HG03469 (cell line): Measurements from ENCODE around the gene CKMT2.

Source experiments
- ATAC-seq: cut with Tn5 transposase; IDR thresholded peaks from one replicate; pipeline ENCODE4 v1.9.1; 2021; ENCODE audit warnings: mild to moderate bottlenecking, moderate library complexity, moderate number of reproducible peaks; ENCODE audit not compliant: unreplicated experiment

The CKMT2 gene

GRCh38 chr5:81302596-81302995 is 69.5 kb downstream of the CKMT2 start:
- no peak for ATAC-seq

- ATAC-seq, result no peak
Measured at GRCh38 chr5:81303563-81303962, 70.4 kb downstream of the CKMT2 start.

DNA sequence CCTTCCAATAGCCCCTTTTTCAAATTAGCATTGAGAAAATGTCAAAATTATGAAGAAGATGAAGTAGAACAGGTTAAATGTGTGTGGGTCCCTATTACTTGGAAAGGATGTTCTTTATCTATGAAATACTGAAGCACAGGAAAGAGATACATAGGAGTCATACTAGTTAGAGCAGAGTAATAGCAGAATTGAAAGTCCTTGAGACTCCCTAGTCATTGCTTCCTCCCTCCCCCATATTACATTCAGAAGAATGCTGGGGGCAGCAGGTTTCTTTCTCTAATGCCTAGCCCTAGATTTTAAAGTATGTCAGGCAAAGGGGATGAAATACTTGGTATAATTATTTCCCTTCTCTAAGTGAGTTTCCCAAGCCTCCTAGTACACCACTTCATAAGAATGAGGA is 72.7 kb downstream of the CKMT2 start:
- no peak for ATAC-seq

DNA sequence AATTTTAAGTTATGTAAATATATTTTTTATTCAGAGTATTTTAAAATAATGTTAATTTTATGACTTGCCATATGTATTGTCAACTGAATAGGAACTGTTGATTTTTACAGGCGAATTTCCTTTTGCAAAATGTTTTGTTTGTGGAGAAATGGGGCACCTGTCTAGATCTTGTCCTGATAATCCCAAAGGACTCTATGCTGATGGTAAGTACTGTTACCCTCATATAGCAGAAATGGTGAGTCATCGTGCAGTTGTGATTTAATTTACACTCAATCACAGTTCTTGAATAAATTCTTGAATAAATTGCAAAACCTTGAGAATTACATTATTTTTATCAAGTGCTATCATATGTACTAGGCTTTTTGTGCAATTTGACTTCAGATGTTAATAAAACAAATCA is 75.7 kb downstream of the CKMT2 start:
- ATAC-seq, result no peak

- ATAC-seq, result no peak
Measured at GRCh38 chr5:81310402-81311063, 77.4 kb downstream of the CKMT2 start.

GRCh38 chr5:81313278-81313677 is 80.2 kb downstream of the CKMT2 start:
- ATAC-seq, result no peak

GRCh38 chr5:81313686-81314085 is 80.6 kb downstream of the CKMT2 start:
- ATAC-seq, result no peak

DNA sequence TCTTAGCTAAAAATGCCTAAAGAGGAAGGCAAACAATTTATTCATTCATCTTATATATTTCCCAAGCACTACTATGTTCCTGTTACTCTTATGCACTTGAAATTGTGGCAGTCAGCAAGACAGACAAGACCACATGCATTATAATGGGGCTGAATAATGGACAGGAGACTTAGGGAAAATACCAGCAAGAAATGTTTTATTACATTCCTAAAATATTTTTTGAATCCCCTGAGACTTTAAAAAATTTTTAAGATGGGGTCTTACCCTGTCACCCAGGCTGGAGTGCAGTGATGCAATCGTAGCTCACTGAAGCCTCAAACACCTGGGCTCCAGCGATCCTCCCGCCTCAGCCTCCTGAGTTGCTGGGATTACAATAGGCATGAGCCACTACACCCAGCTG is 81.5 kb downstream of the CKMT2 start:
- ATAC-seq, result no peak

- no peak for ATAC-seq
Measured at GRCh38 chr5:81315336-81315735, 82.2 kb downstream of the CKMT2 start.

DNA sequence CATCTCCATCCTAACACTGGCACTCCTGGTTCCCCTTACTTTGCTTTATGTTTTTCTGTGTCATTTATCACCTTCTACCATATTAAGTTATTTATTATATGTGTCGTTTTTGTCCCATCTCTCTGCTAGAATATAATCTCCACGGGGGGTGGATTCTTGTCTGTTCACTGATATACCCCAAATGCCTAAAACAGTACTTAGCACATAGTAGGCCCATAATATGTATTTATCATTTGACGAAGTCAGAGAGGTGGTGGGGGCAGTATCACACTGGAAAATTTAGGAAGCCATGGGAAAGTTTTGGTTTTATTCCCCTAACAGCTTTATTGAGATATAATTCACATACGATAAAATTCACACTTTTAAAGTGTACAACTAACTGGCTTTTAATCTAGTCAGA is 82.7 kb downstream of the CKMT2 start:
- ATAC-seq, result no peak
